Hepatocyte (in vitro differentiated cells): Measurements from ENCODE around the gene GTF3A.

Experiments
- EZH2 ChIP-seq: fragments of 200-600 bp; sonication (generic); IDR thresholded peaks from 2 replicates; pipeline ENCODE4 v1.6.1; 2016; ENCODE audit warnings: antibody characterized with exemption, mild to moderate bottlenecking, borderline replicate concordance
- EZH2phosphoT487 ChIP-seq: fragments of 200-600 bp; sonication (generic); IDR thresholded peaks from one replicate; pipeline ENCODE4 v1.6.1; 2018; ENCODE audit warnings: antibody characterized with exemption, mild to moderate bottlenecking, low read depth, moderate library complexity; ENCODE audit not compliant: unreplicated experiment, severe bottlenecking
- TF ChIP-seq, protein P1 (sequence below): fragments of 200-600 bp; sonication (generic); IDR thresholded peaks from 2 replicates; pipeline ENCODE4 v1.5.1; 2016; ENCODE audit warnings: antibody characterized with exemption, mild to moderate bottlenecking; ENCODE audit not compliant: poor library complexity

DNA sequence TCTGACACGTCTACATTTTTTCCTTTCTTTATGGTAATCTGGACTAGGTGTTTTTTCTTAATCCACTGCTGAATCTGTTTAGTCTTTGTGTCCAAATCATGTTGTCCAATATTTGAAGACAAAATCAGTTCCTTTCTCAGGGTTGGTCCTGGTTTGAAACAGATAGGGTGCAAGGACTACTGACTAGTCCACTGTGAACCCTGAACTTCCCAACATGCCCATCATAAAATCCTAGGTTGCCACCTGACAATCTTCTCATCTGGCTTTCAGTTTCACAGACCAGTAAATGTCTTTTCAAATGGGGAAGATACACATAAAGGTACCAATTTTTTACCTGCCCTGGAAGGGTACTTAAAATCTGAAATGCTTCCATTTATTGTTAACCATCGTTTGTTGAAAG lies 12.7 kb downstream of the GTF3A start:
- no peak for TF ChIP-seq EZH2
- TF ChIP-seq, protein P1, sequence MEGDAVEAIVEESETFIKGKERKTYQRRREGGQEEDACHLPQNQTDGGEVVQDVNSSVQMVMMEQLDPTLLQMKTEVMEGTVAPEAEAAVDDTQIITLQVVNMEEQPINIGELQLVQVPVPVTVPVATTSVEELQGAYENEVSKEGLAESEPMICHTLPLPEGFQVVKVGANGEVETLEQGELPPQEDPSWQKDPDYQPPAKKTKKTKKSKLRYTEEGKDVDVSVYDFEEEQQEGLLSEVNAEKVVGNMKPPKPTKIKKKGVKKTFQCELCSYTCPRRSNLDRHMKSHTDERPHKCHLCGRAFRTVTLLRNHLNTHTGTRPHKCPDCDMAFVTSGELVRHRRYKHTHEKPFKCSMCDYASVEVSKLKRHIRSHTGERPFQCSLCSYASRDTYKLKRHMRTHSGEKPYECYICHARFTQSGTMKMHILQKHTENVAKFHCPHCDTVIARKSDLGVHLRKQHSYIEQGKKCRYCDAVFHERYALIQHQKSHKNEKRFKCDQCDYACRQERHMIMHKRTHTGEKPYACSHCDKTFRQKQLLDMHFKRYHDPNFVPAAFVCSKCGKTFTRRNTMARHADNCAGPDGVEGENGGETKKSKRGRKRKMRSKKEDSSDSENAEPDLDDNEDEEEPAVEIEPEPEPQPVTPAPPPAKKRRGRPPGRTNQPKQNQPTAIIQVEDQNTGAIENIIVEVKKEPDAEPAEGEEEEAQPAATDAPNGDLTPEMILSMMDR = no peak
- TF ChIP-seq EZH2phosphoT487 = no peak
